Common myeloid progenitor, CD34-positive (primary cell): ENCODE results near the gene SOAT1.

Experiments used
- CTCF ChIA-PET: fragments of 350-600 bp; sonication (Branson Sonifier 250); formaldehyde crosslinking; loops from one replicate; lab custom pipeline; 2021; ENCODE audit warnings: antibody characterized with exemption; lab: Charles Lee
- POLR2A ChIA-PET: fragments of 350-600 bp; sonication (Branson Sonifier 250); formaldehyde crosslinking; loops from one replicate; lab custom pipeline; 2021; ENCODE audit warnings: antibody characterized with exemption; lab: Charles Lee
- DNase-seq, 3 donors: peaks; one replicate each; pipeline versions ENCODE4 v3.0.0 to v3.0.0-alpha.2; 2013
- H3K27ac ChIP-seq, 2 experiments: 1 replicate in 1 of 2; 2 replicates in 1 of 2; pipeline ENCODE4 v1.7.0; 2013; ENCODE audit warnings: inconsistent platforms in 2 of 2, low read length in 2 of 2, mild to moderate bottlenecking in 2 of 2, low read depth in 1 of 2, moderate library complexity in 1 of 2; ENCODE audit not compliant: severe bottlenecking in 2 of 2, insufficient read depth in 1 of 2, poor library complexity in 1 of 2
- H3K27me3 ChIP-seq, 5 experiments: replicated peaks in 2 of 5; 1 replicate in 3 of 5; 2 replicates in 2 of 5; pipeline versions ENCODE4 v1.6.1 to v1.7.0; 2013; ENCODE audit warnings: low read length in 4 of 5, mild to moderate bottlenecking in 2 of 5, moderate library complexity in 2 of 5, inconsistent platforms in 1 of 5; ENCODE audit not compliant: insufficient read depth in 5 of 5, control insufficient read depth in 4 of 5
- H3K36me3 ChIP-seq, 4 experiments: 1 replicate in 2 of 4; 2 replicates in 2 of 4; pipeline versions ENCODE4 v1.6.1 to v1.7.0; 2013; ENCODE audit warnings: low read length in 3 of 4, control low read depth in 1 of 4, mild to moderate bottlenecking in 1 of 4; ENCODE audit not compliant: control insufficient read depth in 4 of 4, insufficient read depth in 4 of 4
- H3K4me1 ChIP-seq, 4 experiments: 1 replicate in 3 of 4; 2 replicates in 1 of 4; pipeline versions ENCODE4 v1.6.1 to v1.7.1; 2013; ENCODE audit warnings: low read length in 3 of 4, mild to moderate bottlenecking in 3 of 4, control low read depth in 1 of 4, inconsistent platforms in 1 of 4, moderate library complexity in 1 of 4; ENCODE audit not compliant: control insufficient read depth in 4 of 4, insufficient read depth in 4 of 4; ENCODE audit errors: control extremely low read depth in 1 of 4
- H3K4me3 ChIP-seq, 7 experiments: 1 replicate in 4 of 7; 2 replicates in 3 of 7; pipeline versions ENCODE4 v1.5.1 to v1.7.0; 2013; ENCODE audit warnings: mild to moderate bottlenecking in 7 of 7, low read length in 6 of 7, moderate library complexity in 6 of 7, inconsistent platforms in 2 of 7, low read depth in 2 of 7, control low read depth in 1 of 7; ENCODE audit not compliant: insufficient read depth in 4 of 7, control insufficient read depth in 1 of 7; ENCODE audit errors: extremely low read depth in 1 of 7
- H3K9me3 ChIP-seq, 5 experiments: 1 replicate in 4 of 5; 2 replicates in 1 of 5; pipeline versions ENCODE4 v1.6.1 to v1.7.1; 2013; ENCODE audit warnings: low read length in 4 of 5, mild to moderate bottlenecking in 2 of 5, inconsistent platforms in 1 of 5, low read depth in 1 of 5, moderate library complexity in 1 of 5; ENCODE audit not compliant: control insufficient read depth in 4 of 5, insufficient read depth in 2 of 5; ENCODE audit errors: control extremely low read depth in 1 of 5
- WGBS: methylation state at CpG from one replicate; pipeline ENCODE4 v1.1.5; 2013; ENCODE audit not compliant: insufficient coverage; 5-methylcytosine and 5-hydroxymethylcytosine counted together

SOAT1 gene

GRCh38 chr1:179365342-179366092 lies 71.9 kb downstream of the SOAT1 start, which contains the start of gene AXDND1:
Gene AXDND1, plus strand, starts transcription at chr1:179365971. Its CDS starts 539 bp downstream, at chr1:179366510.
- POLR2A ChIA-PET, result interaction anchor here (0.8 kb wide), 1 partner anchor 302 kb away, joined by 3 read pairs; no protein-coding TSS in a partner anchor
- H3K36me3 ChIP-seq, result no peaks in the 10 kb centered on the region
- H3K4me3 ChIP-seq, result peak within 1 kb of the TSS; percentile 75 to 96 (median 82)
- CTCF ChIA-PET, result interaction anchor here (0.8 kb wide), 1 partner anchor 9 kb away, joined by 3 read pairs; no protein-coding TSS in a partner anchor
- peaks cover 2 to 15% (median 9%) of the 10 kb centered on the region in 4 experiments for H3K4me1 ChIP-seq
- H3K27ac ChIP-seq, result peak within 1 kb of the TSS; percentile 99 to 100
- no peaks in the 10 kb centered on the region for H3K27me3 ChIP-seq
- peak; percentile 95 to 97 (median 96) for DNase-seq
- no peaks in the 10 kb centered on the region for H3K9me3 ChIP-seq
- WGBS, result 5% methylated on average over 18 of the region's 43 CpGs

GRCh38 chr1:179366093-179366800 lies 72.7 kb downstream of the SOAT1 start:
- Histone ChIP-seq H3K27ac (peak overlapping the region; percentile 99 to 100), H3K4me3 (peak overlapping the region; percentile 75 to 96 (median 82)), H3K4me1 (peaks cover 2 to 15% (median 9%) of the 10 kb centered on the region in 4 experiments), H3K36me3 (no peaks in the 10 kb centered on the region), H3K27me3 (no peaks in the 10 kb centered on the region), H3K9me3 (no peaks in the 10 kb centered on the region)
- ChIA-PET CTCF (interaction anchor here (0.8 kb wide), 1 partner anchor 10 kb away, joined by 3 read pairs; no protein-coding TSS in a partner anchor), POLR2A (no interaction called here)
- peak in 2 of 3 donors; percentile 59 to 72 for DNase-seq
- WGBS, result 6% methylated on average over 24 of the region's 28 CpGs

- no CpG with 5 or more reads among the region's 4 CpGs for WGBS
These were observed 76.2 kb downstream of the SOAT1 start for GRCh38 chr1:179369751-179370341.

GRCh38 chr1:179372160-179372559 lies 78.6 kb downstream of the SOAT1 start:
- Histone ChIP-seq H3K9me3 (no peaks in the 10 kb centered on the region), H3K4me3 (no peak overlapping the region), H3K4me1 (no peaks in the 10 kb centered on the region), H3K27me3 (no peaks in the 10 kb centered on the region), H3K36me3 (no peaks in the 10 kb centered on the region), H3K27ac (no peak overlapping the region)
- 90% methylated on average over 2 of the region's 4 CpGs for WGBS
- no peak for DNase-seq
- ChIA-PET POLR2A (no interaction called here), CTCF (interaction anchor here (0.9 to 1.1 kb wide), 2 partner anchors 253 to 266 kb away, joined by 3 read pairs; no protein-coding TSS in a partner anchor)

More at GRCh38 chr1:179369751-179370341, 76.2 kb downstream of the SOAT1 start:
- H3K4me3 ChIP-seq, result no peak overlapping the region
- no peaks in the 10 kb centered on the region for H3K36me3 ChIP-seq
- CTCF ChIA-PET, result interaction anchor here (0.6 to 4.2 kb wide), 10 partner anchors 76 to 305 kb away, joined by 3 to 26 read pairs (median 4); partner anchors contain the start of gene SOAT1
- POLR2A ChIA-PET, result no interaction called here
- peaks cover 2 to 15% (median 9%) of the 10 kb centered on the region in 4 experiments for H3K4me1 ChIP-seq
- peak; percentile 66 to 82 (median 77) for DNase-seq
- H3K9me3 ChIP-seq, result no peaks in the 10 kb centered on the region
- no peak overlapping the region for H3K27ac ChIP-seq
- H3K27me3 ChIP-seq, result no peaks in the 10 kb centered on the region

GRCh38 chr1:179376223-179376622 lies 82.6 kb downstream of the SOAT1 start:
- ChIA-PET POLR2A (no interaction called here), CTCF (no interaction called here)
- Histone ChIP-seq H3K4me3 (no peak overlapping the region), H3K36me3 (no peaks in the 10 kb centered on the region), H3K4me1 (no peaks in the 10 kb centered on the region), H3K27me3 (no peaks in the 10 kb centered on the region), H3K27ac (no peak overlapping the region), H3K9me3 (no peaks in the 10 kb centered on the region)
- WGBS, result 97% methylated on average over 4 of the region's 6 CpGs
- no peak for DNase-seq

- no peak overlapping the region for H3K27ac ChIP-seq
- no peaks in the 10 kb centered on the region for H3K27me3 ChIP-seq
- H3K4me1 ChIP-seq, result no peaks in the 10 kb centered on the region
- CTCF ChIA-PET, result no interaction called here
- no peaks in the 10 kb centered on the region for H3K36me3 ChIP-seq
- H3K9me3 ChIP-seq, result no peaks in the 10 kb centered on the region
- no peak overlapping the region for H3K4me3 ChIP-seq
- POLR2A ChIA-PET, result no interaction called here
- no peak for DNase-seq
These were observed 86.7 kb downstream of the SOAT1 start for GRCh38 chr1:179380299-179380698.
